Panc1 (cell line): ENCODE results near the gene PGBD5. TPM values are rescaled to one million over a fixed set of nuclear protein-coding genes. Genes with fewer than 3 reads are reported as not detected.

Experiments used
- ATAC-seq: fragments of 200-7000 bp; cut with Tn5 transposase; 2 replicates; pipeline ENCODE4 v1.9.1; 2020; ENCODE audit warnings: mild to moderate bottlenecking, moderate library complexity
- BruUV-seq: library from RNA; stranded (reverse); fragments of 400-500 nt; replicated peaks from 2 replicates; lab custom pipeline; 2021; lab: Mats Ljungman, UMichigan
- CTCF ChIA-PET: fragments of 300-600 bp; sonication (Branson Sonifier 250); formaldehyde crosslinking; loops from one replicate; lab custom pipeline; 2022; ENCODE audit warnings: antibody characterized with exemption; lab: Charles Lee
- POLR2A ChIA-PET: fragments of 300-600 bp; sonication (Branson Sonifier 250); formaldehyde crosslinking; loops from one replicate; lab custom pipeline; 2022; ENCODE audit warnings: antibody characterized with exemption; lab: Charles Lee
- DNase-seq: peaks from one replicate; pipeline ENCODE4 v3.0.0-alpha.2; 2010; ENCODE audit warnings: low read depth, low spot score
- H3K27ac ChIP-seq: 2 replicates; pipeline ENCODE4 v1.5.1; 2011; ENCODE audit warnings: mild to moderate bottlenecking, low read length, inconsistent platforms
- H3K27me3 ChIP-seq: fragments of 200-500 bp; sonication (Bioruptor generic); 2 replicates; pipeline ENCODE4 v1.6.0; 2014; ENCODE audit warnings: low read length, inconsistent platforms; ENCODE audit not compliant: control insufficient read depth, insufficient read depth
- H3K36me3 ChIP-seq: fragments of 200-500 bp; sonication (Bioruptor generic); 2 replicates; pipeline ENCODE4 v1.5.1; 2014; ENCODE audit warnings: inconsistent platforms, mild to moderate bottlenecking, low read length, moderate library complexity; ENCODE audit not compliant: control insufficient read depth, insufficient read depth
- H3K4me1 ChIP-seq: 2 replicates; pipeline ENCODE4 v1.5.1; 2011; ENCODE audit warnings: inconsistent platforms, mild to moderate bottlenecking, low read length, moderate library complexity; ENCODE audit not compliant: control insufficient read depth, insufficient read depth
- H3K4me3 ChIP-seq, 2 experiments: 2 replicates each; pipeline ENCODE4 v1.5.1; 2011 to 2012; ENCODE audit warnings: low read depth in 2 of 2, low read length in 2 of 2, mild to moderate bottlenecking in 2 of 2, inconsistent platforms in 1 of 2, moderate library complexity in 1 of 2
- H3K9me3 ChIP-seq: fragments of 200-500 bp; sonication (Bioruptor generic); 2 replicates; pipeline ENCODE4 v1.5.1; 2014; ENCODE audit warnings: low read depth, mild to moderate bottlenecking, inconsistent platforms, low read length, moderate library complexity; ENCODE audit not compliant: control insufficient read depth, insufficient read depth
- CTCF ChIP-seq: fragments of 450-650 bp; IDR thresholded peaks from 2 replicates; pipeline ENCODE4 v1.5.1; 2017; ENCODE audit warnings: mild to moderate bottlenecking
- POLR2AphosphoS5 ChIP-seq: IDR thresholded peaks from 2 replicates; pipeline ENCODE4 v1.6.1; 2012; ENCODE audit warnings: mild to moderate bottlenecking, low read depth, low read length, moderate library complexity
- REST ChIP-seq, 2 experiments: IDR thresholded peaks; 2 replicates each; pipeline ENCODE4 v1.6.1; 2011 to 2012; ENCODE audit warnings: low read depth in 2 of 2, control low read depth in 1 of 2, low read length in 1 of 2, mild to moderate bottlenecking in 1 of 2, moderate library complexity in 1 of 2; ENCODE audit not compliant: insufficient read depth in 1 of 2
- SIN3A ChIP-seq: IDR thresholded peaks from 2 replicates; pipeline ENCODE4 v1.6.1; 2012; ENCODE audit warnings: low read depth, mild to moderate bottlenecking, low read length, moderate library complexity, borderline replicate concordance; ENCODE audit not compliant: insufficient read depth
- TCF7L2 ChIP-seq: IDR thresholded peaks from 2 replicates; pipeline ENCODE4 v1.6.1; 2011; ENCODE audit warnings: mild to moderate bottlenecking, low read depth, low read length, inconsistent platforms
- in situ Hi-C: cut with HindIII; loops from 2 replicates; pipeline ENCODE4 v1.10.0; 2016; ENCODE audit warnings: low sequenced_read_pairs, low pct_unique_long_range_greater_than_20kb
- intact Hi-C: fragments of 100-400 bp; cut with micrococcal nuclease; formaldehyde crosslinking; loops from one replicate; pipeline ENCODE4 v1.10.0; 2022; ENCODE audit not compliant: unreplicated experiment
- total RNA-seq: library from RNA; stranded (reverse); gene quantifications from one replicate; pipeline ENCODE4 v1.2.1, GENCODE V29; 2021; ENCODE audit not compliant: unreplicated experiment

The PGBD5 gene
- total RNA-seq, 1 experiment from 2014 or later: 0.05 TPM

- no peak overlapping the region for H3K27ac ChIP-seq
- CTCF ChIA-PET: no interaction called here
- ATAC-seq (no peak), DNase-seq (no peak)
- TF ChIP-seq TCF7L2 (no peak), REST (IDR thresholded peaks at IDR 0.05; ENCODE audit: insufficient read depth in 1 of 2, low read depth in 2 of 2, low read length in 1 of 2) (no peak), SIN3A (no peak), POLR2AphosphoS5 (no peak), CTCF (no peak)
- H3K36me3 ChIP-seq: peaks cover 5% of the 10 kb centered on the region; the same call in 1 of the 2 replicates
- no peak overlapping the region for H3K4me3 ChIP-seq
- in situ Hi-C loops: no loop called here
- POLR2A ChIA-PET: no interaction called here
- H3K9me3 ChIP-seq: no peaks in the 10 kb centered on the region
- no peaks in the 10 kb centered on the region for H3K4me1 ChIP-seq
- no TSS peak for BruUV-seq
- no peaks in the 10 kb centered on the region for H3K27me3 ChIP-seq
- intact Hi-C loops: no loop called here
Observed at GRCh38 chr1:230270559-230271281, 155.4 kb downstream of the PGBD5 start.

- POLR2A ChIA-PET: no interaction called here
- Histone ChIP-seq H3K27me3 (no peaks in the 10 kb centered on the region), H3K4me3 (no peak overlapping the region), H3K4me1 (no peaks in the 10 kb centered on the region), H3K9me3 (no peaks in the 10 kb centered on the region), H3K36me3 (peaks cover 5% of the 10 kb centered on the region; the same call in 1 of the 2 replicates), H3K27ac (no peak overlapping the region)
- CTCF ChIA-PET: no interaction called here
- ATAC-seq: no peak
- in situ Hi-C loops: no loop called here
- no TSS peak for BruUV-seq
- DNase-seq: no peak
- TF ChIP-seq REST (IDR thresholded peaks at IDR 0.05; ENCODE audit: insufficient read depth in 1 of 2, low read depth in 2 of 2, low read length in 1 of 2): no peak
- TF ChIP-seq CTCF: no peak
- TF ChIP-seq TCF7L2: no peak
- no peak for TF ChIP-seq POLR2AphosphoS5
- no peak for TF ChIP-seq SIN3A
- intact Hi-C loops: no loop called here
Observed at GRCh38 chr1:230270185-230270558, 156.0 kb downstream of the PGBD5 start.
